Measurements from ENCODE around the gene EIF3F.
A peak's percentile ranks its signal among the peaks of the same experiment; 100 is the strongest.

The EIF3F gene

DNA sequence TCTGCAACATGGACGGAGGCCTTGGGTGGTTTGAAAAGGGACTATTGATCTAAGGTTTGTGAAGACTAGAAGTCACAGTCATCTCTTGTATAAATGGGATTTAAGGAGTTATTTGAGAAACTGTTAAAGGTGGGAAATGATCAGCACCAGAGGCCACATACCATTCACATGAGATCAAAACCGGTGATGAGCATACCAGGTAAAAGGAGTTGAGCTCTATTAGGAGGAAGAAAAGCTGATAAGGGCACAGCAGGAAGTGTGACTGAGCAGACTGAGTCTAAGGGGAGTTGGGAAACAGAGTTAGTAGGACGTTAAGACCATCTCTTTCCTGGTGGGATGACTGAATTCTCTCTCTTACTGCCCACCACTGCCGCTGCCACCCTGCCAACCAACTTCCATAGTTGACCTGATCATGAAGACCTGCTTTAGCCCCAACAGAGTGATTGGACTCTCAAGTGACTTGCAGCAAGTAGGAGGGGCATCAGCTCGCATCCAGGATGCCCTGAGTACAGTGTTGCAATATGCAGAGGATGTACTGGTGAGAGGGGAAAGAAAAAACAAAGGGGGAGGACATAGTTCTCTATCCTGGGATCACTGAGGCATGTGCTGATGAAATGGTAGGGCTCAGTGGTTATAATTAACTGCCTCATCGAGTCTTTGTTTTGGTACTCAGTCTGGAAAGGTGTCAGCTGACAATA lies 7.6 kb downstream of the EIF3F start:
- no peak for DNase-seq

DNA sequence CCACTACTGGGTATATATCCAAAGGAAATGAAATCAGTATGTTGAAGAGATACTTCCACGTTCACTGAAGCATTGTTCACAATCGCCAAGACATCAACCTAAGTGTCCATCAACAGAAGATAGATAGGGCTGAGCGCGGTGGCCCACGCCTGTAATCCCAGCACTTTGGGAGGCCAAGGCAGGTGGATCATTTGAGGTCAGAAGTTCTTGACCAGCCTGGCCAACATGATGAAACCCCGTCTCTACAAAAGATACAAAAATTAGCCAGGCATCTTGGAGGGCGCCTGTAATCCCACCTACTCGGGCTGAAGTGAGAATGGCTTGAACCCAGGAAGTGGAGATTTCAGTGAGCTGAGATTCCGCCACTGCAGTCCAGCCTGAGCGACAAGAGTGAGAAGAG lies 12.7 kb downstream of the EIF3F start:
- DNase-seq = no peak

- DNase-seq = no peak
Observed at GRCh38 chr11:8000390-8000789, 13.3 kb downstream of the EIF3F start.

DNA sequence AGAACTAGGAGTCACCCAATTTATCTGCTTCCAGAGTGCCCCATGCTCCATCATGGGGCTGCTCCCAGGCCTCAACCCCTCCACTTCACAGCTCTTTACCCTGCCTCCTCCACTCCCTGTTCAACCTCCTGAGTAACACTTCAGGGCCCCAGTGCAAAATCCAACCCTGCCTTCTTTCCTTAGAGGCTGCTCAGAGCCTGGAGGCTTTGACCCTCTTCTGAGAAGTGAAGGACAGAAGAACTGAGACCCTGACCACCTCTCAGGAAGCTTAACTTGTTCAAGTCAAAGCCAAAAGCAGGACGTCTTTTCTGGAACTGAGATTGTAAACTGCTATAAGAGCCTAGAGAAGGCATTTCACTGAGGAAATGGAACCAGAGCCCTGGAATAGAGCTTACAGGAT lies 15.5 kb downstream of the EIF3F start:
- DNase-seq = no peak

DNA sequence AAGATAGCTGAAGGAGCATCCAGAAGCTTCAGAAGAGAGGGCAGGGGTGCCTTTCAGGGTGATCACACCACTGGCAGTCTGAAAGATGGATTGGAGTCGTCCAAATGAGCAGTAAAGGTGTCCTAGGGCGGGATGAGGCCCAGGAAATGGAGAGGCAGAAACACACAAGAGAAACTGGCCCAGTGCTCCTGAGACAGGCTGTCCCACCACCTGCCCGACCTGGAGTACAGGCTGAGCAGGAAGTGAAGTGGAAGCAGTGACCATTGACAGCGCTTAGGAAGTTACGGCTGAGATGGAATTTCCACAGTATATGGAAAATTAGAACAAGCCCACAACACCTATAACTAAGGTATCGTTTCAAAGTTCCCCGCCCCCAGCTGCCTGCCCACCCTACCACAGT lies 16.1 kb downstream of the EIF3F start:
- no peak for DNase-seq

DNA sequence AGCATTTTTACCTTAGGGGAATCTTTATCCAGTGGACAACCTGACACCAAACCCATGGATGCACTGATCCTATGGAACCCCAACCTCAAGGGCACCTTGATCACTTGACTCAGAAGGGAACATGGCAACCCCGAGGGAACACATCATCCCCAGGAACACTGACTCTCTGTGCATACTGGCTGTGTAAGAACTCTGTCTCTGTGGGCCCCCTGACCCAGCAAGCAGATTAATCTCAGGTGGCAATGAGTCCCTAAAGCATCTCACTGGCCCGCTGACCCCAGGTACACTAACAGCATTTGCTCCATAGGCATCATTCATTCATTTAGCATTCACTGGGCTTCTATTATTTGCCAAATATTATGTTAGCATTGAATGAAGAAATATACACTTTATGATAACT lies 16.9 kb downstream of the EIF3F start:
- DNase-seq = no peak

GRCh38 chr11:8005556-8005955 lies 18.4 kb downstream of the EIF3F start:
- DNase-seq = no peak

GRCh38 chr11:8006349-8006977 lies 19.3 kb downstream of the EIF3F start:
- peak; percentile 58 for DNase-seq

DNA sequence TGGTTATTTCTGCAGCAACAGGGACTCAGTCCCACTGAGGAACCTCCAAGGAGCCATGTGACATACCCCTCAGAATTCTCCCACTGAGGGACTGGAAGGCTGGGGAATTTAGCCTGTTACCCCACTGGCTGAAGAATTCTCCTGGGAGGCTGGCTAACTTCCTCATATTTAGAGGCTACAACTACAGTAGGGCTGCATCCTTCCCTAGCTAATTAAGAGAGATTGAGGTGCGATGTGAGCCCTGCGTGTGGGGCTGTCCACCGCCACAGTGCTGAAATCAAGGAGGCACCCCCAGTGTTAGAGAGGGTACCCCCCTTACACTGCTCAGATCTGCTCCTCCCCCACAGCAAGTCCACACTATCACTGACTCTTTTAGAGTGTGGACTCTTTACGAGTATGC lies 21.1 kb downstream of the EIF3F start:
- DNase-seq = no peak

- DNase-seq = no peak
Observed at GRCh38 chr11:8009856-8010255, 22.7 kb downstream of the EIF3F start.

DNA sequence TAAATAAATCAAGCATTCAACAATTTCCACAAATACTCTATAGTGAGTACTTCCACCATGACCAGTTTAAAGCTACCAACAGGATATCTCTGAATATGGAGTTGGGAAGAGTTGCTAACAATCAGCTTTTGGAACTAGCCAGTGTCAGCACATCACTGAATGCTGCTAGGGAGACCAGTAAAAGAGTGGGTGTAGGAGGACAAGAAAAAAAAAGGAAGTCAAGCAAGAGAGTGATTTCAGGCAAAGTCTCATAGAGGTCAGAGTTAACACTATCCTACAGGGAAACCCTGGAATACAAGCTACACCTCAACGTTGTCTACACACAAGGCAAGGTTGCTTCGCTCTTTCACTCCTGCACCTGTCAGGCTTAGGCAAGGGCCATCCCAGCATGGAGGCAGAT lies 24.2 kb downstream of the EIF3F start:
- DNase-seq = no peak

- no peak for DNase-seq
Observed at GRCh38 chr11:8011981-8012444, 24.9 kb downstream of the EIF3F start.

- no peak for DNase-seq
Observed at GRCh38 chr11:8013833-8014232, 26.7 kb downstream of the EIF3F start.

DNA sequence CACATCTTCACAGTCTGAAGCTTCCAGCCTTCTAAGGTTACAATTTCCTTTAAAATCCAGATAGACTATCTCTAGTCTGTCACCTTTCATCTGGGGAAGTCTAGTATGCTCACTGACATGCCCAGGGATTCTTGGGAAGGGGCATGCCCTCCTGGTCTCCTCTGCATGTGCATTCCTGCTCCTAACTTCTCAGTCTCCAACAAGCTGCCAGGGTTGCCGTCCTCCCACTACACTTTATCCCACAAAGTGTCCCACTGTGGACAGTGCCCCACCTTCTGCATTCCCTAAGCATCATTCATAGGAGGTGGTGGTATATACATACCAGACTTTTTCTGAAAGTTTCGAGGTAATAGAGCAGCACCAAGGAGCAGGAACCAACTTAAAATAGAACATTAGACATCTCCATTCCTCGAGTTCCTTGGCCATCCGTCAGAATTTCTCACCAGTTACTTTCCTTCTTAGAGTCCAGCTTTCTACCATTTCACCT lies 28.7 kb downstream of the EIF3F start:
- DNase-seq = no peak

GRCh38 chr11:8016440-8016839 lies 29.3 kb downstream of the EIF3F start:
- no peak for DNase-seq

DNA sequence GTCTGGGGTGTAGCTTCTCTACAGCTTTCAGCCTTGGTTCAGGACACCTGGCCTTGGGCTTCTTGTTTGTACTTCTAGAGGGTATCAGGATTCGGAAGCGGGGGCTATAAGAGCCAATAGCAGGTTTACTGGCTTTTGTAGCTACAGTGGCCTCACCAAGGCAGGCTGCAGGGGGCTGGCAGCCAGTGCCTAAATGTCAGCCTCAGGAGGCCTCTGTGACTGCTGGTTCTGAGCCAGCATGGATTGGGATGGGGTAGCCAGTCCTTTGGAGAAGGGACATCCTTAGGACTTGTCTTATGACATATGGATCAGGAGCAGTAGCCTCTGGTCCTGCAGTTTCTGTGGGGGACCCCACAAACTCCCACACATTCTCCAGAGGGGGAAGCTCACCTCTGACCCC lies 29.9 kb downstream of the EIF3F start:
- no peak for DNase-seq

DNA sequence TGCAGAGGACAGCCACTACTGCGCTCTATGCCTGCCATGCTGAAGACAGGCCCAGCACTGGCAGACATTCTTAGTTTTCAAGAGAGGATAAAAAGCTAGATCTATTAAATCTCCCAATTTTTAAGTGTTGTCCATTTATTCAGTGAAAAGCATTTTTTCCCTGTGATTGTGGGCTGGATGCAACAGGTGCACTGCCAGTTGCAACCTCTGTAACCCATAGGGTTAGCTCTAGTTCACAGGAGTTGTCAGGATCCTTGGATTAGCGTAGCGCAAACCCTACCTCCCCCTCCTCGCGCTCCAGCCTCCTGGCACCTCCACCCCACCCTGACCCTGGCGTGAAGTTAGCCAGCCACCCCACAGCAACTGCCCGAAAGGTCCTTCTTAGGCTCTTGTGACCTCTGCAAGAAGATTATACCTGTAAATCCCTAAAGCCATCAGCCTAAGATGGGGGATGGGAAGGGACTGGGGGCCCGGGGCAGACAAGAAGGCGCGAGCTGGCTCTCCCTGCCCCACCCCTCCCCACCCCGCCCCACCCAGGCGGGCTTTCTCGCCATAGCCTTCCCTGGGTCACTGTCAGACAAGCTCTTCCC lies 30.9 kb downstream of the EIF3F start:
- DNase-seq = no peak

GRCh38 chr11:8018484-8019313 lies 31.6 kb downstream of the EIF3F start:
- peak; percentile 50 for DNase-seq

DNA sequence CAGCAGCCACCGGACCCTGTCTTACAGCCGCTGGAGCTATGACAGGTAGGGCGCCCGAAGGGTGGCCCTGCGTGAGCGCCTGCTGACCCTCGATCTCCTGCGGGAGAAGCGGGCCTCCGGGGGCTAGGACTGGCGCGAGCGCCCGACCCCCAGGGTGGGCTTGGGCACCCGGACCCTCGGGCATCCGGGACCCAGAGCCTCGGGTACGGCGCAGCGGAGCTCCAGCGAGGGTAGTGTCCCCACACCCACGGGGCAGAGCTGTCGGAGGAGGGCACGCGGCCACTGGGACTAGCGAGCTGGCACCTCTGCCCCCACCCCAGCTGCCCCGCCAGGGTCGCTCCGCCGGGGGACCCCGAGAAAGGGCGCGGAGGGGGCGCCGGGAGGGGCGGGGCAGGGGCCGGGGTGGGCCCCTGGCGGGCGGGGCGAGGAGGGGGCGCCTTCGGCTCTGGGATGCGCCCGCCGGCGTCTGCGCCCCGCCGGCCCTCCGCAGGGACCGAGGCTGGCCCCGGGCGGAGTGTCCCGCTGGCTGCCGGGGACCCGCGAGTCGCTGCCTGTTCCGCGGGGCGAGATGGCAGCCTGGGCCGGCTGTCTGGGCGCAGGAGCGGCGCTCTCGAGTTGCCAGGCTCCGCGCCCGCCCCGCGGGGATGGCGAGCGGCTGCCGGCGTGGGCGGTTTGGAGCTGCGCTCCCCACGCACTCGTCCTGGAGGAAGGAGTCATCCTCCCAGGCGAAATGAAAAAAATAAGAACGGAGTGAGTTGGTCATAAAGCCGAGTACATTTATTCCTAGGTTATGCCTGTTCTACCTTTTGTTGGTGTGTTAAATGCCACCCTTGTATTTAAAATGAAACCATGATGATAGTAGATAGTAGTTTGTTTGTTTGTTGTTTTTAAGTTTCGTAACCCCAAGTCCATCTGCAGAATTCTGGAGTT lies 32.4 kb downstream of the EIF3F start:
- DNase-seq = peak; percentile 6

GRCh38 chr11:8020244-8020597 lies 33.1 kb downstream of the EIF3F start:
- DNase-seq = no peak

DNA sequence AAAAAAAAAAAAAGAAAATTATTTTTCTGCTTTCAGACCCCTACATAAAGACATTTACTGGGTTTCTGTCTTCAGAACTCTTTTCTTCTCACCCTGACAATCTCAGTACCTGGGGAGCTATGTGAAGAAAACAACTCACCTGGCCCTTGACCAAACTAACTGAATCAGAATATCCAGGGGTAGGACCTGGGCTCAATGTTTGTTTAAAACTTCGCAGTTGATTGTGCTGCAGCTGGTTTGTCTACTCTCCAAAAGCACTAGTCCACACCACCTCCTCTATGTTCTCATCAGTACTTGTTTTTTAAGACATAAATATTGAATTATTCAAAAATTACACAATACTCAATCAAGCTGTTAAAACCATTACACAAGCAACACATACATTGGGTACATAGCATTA lies 34.8 kb downstream of the EIF3F start:
- no peak for DNase-seq

- no peak for DNase-seq
Observed at GRCh38 chr11:8022876-8023275, 35.7 kb downstream of the EIF3F start.
